Coronary artery (tissue), 2 donors: ENCODE measurements around the gene ATP7A.

ENCODE experiments used
- DNase-seq: peaks from one replicate; pipeline ENCODE4 v3.0.0-alpha.2; 2017; ENCODE audit warnings: low spot score
- H3K27ac ChIP-seq, 2 donors: fragments of 200-600 bp; sonication (generic); one replicate each; pipeline ENCODE4 v1.5.1; 2016 to 2019
- H3K4me3 ChIP-seq: fragments of 200-600 bp; sonication (generic); 2 replicates; pipeline ENCODE4 v1.5.1; 2016; ENCODE audit warnings: mild to moderate bottlenecking, moderate library complexity
- CTCF ChIP-seq: fragments of 200-600 bp; sonication (generic); IDR thresholded peaks from one replicate; pipeline ENCODE4 v1.5.1; 2019; ENCODE audit warnings: antibody characterized with exemption

ATP7A gene

GRCh38 chrX:78029663-78030062, 119.2 kb downstream of the ATP7A start:
- DNase-seq: no peak
- no peak for TF ChIP-seq CTCF
- no peak overlapping the region for H3K27ac ChIP-seq
- H3K4me3 ChIP-seq: no peak overlapping the region

GRCh38 chrX:78035061-78035460, 124.6 kb downstream of the ATP7A start:
- no peak for TF ChIP-seq CTCF

GRCh38 chrX:78037881-78038280, 127.4 kb downstream of the ATP7A start:
- no peak for TF ChIP-seq CTCF
- Histone ChIP-seq H3K27ac (no peak overlapping the region), H3K4me3 (no peak overlapping the region)
- DNase-seq: no peak

More at GRCh38 chrX:78035061-78035460, 124.6 kb downstream of the ATP7A start:
- DNase-seq: no peak
- Histone ChIP-seq H3K27ac (no peak overlapping the region), H3K4me3 (no peak overlapping the region)

- TF ChIP-seq CTCF: no peak
- DNase-seq: no peak
- Histone ChIP-seq H3K27ac (no peak overlapping the region), H3K4me3 (no peak overlapping the region)
Observed at GRCh38 chrX:78042601-78043000, 132.1 kb downstream of the ATP7A start.

- no peak for DNase-seq
- no peak overlapping the region for H3K27ac ChIP-seq
- TF ChIP-seq CTCF: no peak
- no peak overlapping the region for H3K4me3 ChIP-seq
Observed at GRCh38 chrX:78046362-78046761, 135.9 kb downstream of the ATP7A start.

GRCh38 chrX:78048052-78048451, 137.6 kb downstream of the ATP7A start:
- Histone ChIP-seq H3K4me3 (no peak overlapping the region), H3K27ac (no peak overlapping the region)
- no peak for TF ChIP-seq CTCF
- no peak for DNase-seq

- no peak overlapping the region for H3K4me3 ChIP-seq
- H3K27ac ChIP-seq: no peak overlapping the region
- no peak for TF ChIP-seq CTCF
- DNase-seq: no peak
Observed at GRCh38 chrX:78063687-78064086, 153.2 kb downstream of the ATP7A start.
